NCI-H1694 (cell line): Measurements from ENCODE around the gene VTA1.

ENCODE experiments used
- DNase-seq: peaks from one replicate; lab custom pipeline; 2025; lab: John Stamatoyannopoulos, UW

Gene VTA1

DNA sequence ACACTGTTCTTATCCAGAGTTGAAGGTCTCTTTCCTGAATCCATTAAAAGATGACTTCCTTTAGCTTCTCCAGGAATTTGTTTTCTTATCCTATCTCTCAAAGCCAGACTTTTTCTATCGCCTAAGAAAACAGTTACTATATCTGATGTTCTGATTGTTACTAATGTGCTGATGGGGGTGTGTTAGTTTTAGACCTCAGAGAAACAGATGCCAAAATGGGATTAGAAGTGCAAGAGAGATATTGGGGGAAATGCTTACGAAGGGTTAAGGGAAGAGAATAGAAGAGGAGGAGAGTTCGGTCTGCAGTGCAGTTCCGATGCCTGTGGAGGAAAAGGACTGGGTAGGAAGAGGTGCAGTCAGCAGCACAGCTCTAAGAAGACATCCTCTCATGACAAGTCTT, 119.0 kb downstream of the VTA1 start:
- DNase-seq = no peak

DNA sequence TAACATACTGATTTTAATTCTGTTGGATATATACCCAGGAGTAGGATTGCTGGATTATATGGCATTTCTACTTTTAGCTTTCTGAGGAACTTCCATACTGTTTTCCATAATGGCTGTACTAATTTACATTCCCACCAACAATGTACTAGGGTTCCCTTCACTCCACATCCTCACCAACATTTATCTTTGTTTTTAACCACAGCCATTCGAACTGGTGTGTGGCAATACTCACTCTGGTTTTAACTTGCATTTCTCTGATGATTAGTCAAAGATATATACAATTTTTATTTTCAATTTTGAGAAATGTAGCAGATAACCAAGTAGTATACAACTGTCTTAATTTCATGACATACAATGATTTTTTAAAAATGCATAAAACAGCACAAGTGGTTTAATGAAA, 124.4 kb downstream of the VTA1 start:
- DNase-seq = no peak
